Measurements from ENCODE around the gene CEP131.

CEP131 gene

DNA sequence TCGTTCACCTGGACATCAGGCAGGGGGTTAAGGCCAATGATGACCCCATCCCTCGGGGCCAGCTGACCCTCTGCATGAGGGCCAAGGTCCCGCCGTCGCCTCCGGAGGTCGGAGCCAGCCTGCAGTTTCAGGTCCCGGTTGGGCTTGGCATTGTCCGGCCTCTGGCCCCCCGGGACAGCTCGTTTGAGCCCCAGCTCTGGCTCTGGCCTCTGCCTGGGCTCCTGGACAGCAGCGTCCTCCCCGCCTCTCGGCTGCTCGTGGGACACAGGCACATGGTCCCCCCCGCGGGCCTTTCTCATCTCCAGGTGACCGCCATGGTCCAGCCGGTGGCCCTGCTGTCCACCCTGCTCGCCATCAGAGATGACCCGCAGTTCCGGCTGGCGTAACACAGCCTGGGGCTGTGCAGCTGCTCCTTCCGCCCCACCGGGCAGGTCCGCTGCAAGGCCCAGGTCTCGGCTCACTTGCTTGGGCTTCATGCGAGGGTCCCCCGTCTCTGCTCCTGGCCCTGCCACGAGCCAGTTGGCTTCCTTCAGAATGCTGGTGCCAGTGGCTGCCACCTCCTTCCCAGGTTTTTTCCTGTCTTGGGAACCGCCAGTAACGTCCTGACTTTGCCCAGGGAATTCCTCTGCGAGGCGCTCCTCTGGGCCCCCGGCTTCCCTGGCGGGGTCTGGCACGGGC, 23.0 kb upstream of the CEP131 start:
- peaks cover 10% of the 10 kb centered on the region for H3K36me3 Mint-ChIP-seq (ENCODE audit: low read depth)
- no peaks in the 10 kb centered on the region for H3K27me3 Mint-ChIP-seq
- H3K4me1 Mint-ChIP-seq (ENCODE audit: low read depth) = peaks cover 18% of the 10 kb centered on the region
- H3K9me3 Mint-ChIP-seq = no peaks in the 10 kb centered on the region
- H3K27ac Mint-ChIP-seq = no peak overlapping the region
- H3K4me3 Mint-ChIP-seq = no peak overlapping the region

DNA sequence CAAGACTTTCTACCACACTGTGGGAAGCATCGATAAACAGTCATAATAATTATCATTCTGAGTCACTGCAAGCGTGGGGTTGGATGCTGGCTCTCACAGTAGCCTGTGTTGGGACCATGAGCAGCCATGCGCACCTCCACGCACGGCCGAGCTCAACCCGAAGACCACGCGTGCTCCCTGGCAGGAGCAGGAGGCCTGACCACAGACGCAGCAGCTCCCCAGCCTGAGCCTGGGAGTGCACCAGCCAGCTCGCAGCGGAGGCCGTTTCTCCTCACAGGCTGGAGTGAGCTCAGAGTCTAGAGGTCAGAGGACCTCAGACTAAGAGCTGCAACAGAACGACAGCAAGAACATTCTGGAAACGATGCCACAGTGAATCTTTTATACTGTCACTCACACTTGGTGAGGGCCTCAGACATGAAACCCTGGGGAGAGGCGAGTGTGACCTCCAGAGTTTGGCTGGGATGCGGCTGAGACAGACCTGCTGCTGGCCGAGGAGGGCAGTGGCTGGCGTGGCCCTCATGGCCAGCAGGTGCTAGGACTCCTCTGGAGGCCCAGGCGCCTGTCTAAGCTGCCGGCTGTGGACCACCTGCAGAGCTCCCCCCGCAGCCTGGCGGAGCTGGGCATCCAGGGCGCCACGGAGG, 22.4 kb upstream of the CEP131 start:
- Mint-ChIP-seq H3K4me1 (ENCODE audit: low read depth) (peaks cover 22% of the 10 kb centered on the region), H3K36me3 (ENCODE audit: low read depth) (peaks cover 12% of the 10 kb centered on the region), H3K9me3 (no peaks in the 10 kb centered on the region), H3K4me3 (no peak overlapping the region), H3K27ac (no peak overlapping the region), H3K27me3 (no peaks in the 10 kb centered on the region)

DNA sequence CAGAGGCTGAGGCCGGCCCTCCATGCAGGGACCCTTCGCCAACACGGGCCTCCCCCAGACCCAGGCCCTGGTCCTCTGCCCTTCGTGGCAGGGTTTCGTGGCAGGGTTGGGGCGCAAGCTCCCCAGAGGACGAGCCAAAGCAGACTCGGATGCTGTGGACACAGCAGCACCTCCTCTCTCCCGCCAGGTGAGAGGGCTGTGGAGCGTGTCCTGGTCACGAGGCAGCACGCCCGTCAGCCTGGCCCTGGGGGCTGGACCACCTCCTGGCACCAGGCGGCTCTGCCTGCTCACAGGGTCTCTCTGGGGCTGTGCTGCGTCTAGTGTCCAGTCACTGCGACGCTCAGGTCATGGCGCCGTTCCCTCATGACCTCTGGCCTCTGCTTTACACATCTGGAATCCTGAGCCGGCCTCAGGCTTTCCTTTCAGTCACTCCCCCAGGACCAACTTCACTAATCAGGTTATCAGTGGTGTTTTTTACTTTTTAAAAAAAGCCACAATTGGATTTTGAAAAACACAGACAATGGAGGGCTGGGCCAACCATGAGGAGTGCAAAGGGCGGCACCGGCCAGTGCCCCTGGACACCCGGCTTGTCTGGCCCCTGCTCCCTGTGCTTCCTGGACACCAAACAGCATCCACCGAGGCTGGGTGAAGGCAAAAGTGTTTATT, 21.7 kb upstream of the CEP131 start:
- H3K27me3 Mint-ChIP-seq = no peaks in the 10 kb centered on the region
- H3K36me3 Mint-ChIP-seq (ENCODE audit: low read depth) = peaks cover 15% of the 10 kb centered on the region
- peaks cover 25% of the 10 kb centered on the region for H3K4me1 Mint-ChIP-seq (ENCODE audit: low read depth)
- no peaks in the 10 kb centered on the region for H3K9me3 Mint-ChIP-seq
- no peak overlapping the region for H3K4me3 Mint-ChIP-seq
- no peak overlapping the region for H3K27ac Mint-ChIP-seq

DNA sequence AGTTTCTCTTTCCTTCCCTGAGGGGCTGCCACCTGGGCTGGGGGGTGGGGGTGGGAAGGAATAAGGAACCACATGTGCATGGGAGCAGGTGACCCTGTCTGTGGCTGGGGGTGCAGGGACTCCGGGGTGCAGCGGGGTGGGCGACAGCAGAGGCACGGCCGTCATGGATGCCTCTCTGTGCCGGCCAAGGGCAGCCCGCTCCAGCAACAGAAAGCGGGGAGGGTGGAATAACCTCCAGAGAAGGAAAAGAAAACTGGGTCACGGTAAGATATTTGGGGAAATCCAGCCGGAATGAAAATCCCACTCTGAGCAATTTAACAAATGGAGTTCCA, 20.5 kb upstream of the CEP131 start:
- Mint-ChIP-seq H3K27ac (no peak overlapping the region), H3K9me3 (no peaks in the 10 kb centered on the region), H3K4me3 (no peak overlapping the region), H3K27me3 (no peaks in the 10 kb centered on the region), H3K4me1 (ENCODE audit: low read depth) (peaks cover 25% of the 10 kb centered on the region), H3K36me3 (ENCODE audit: low read depth) (peaks cover 15% of the 10 kb centered on the region)

DNA sequence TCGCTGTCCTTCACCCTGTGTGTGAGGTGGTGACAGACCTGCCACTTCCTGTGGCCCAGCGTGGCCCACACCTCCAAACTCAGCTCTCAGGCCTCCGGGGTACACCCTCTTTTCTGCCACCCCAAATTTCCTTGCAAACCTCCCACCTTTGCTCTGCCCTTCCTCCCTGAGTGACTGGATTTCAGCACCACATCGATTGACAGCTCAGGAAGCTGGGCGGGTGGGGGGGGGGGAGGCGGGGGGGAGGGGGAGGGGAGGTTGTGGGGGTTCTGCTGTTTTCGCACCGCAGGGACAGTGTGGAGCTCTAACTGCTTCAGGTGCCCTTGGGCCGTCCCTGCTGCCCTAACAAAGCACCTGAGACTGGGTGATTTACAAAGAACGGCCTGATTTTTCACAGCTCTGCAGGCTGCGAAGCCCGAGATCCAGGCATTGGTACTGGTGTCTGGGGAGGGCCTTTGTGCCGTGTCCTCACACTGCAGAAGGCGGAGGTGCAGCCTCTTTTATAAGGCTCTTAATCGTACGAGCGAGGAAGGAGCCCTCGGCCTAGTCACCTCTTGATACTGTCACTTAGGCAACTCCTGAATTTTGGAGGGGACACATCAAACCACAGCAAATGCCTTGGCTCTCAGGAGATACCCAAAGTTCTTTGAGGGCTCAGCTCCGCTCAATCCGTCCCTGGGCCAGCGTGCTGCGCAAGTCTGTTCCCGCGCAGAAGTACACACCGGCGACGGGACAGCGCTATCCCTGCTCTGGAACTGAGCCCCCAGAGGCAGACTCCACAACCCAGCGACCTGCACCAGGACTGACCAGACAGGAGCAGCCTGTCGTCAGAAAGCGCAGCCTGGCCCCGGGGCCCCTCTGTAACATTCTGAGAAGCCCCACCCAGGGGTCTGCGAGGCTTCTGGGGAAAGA, 19.9 kb upstream of the CEP131 start:
- peak overlapping the region; percentile 77 for H3K27ac Mint-ChIP-seq
- peaks cover 30% of the 10 kb centered on the region for H3K4me1 Mint-ChIP-seq (ENCODE audit: low read depth)
- H3K4me3 Mint-ChIP-seq = no peak overlapping the region
- peaks cover 15% of the 10 kb centered on the region for H3K36me3 Mint-ChIP-seq (ENCODE audit: low read depth)
- H3K27me3 Mint-ChIP-seq = no peaks in the 10 kb centered on the region
- no peaks in the 10 kb centered on the region for H3K9me3 Mint-ChIP-seq

DNA sequence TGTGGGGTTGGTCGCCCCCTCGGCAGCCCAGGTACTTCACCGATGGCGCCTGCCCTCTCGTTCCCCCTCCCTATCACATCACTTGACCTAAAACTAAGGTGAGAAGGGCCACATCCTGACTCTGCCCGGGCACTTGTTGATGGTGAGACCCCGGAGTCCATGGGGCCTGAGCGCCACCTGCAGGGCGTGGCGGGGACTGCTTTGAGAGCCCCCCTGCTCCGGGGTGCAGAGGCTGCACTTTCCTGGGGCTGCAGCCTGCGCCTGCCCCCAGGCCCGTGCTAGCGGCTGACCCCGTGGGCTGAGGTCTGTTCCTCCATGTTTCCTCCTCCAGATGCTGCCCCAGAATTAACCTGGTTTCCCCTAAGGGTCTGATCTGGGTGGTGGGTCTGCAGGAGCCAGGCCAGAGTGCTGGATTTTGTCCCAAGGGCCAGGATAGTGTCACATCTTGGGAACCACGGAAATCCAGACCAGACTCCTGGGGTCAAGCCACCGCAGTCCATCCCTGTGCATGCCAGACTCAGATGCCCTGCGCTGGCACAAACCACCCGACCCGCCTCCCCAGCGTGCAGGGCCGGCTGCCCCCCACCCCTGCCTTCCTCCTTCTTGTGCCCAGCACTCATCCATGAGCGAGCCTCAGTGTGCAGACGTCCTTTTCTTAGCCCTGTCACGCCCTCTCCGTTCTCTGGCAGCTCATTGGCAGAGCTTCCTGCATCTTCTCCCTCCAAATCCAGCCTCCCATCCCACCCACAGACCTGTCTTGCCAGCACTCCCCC, 19.1 kb upstream of the CEP131 start:
- H3K27ac Mint-ChIP-seq = peak overlapping the region; percentile 77
- H3K4me3 Mint-ChIP-seq = no peak overlapping the region
- peaks cover 37% of the 10 kb centered on the region for H3K4me1 Mint-ChIP-seq (ENCODE audit: low read depth)
- peaks cover 15% of the 10 kb centered on the region for H3K36me3 Mint-ChIP-seq (ENCODE audit: low read depth)
- no peaks in the 10 kb centered on the region for H3K27me3 Mint-ChIP-seq
- no peaks in the 10 kb centered on the region for H3K9me3 Mint-ChIP-seq

DNA sequence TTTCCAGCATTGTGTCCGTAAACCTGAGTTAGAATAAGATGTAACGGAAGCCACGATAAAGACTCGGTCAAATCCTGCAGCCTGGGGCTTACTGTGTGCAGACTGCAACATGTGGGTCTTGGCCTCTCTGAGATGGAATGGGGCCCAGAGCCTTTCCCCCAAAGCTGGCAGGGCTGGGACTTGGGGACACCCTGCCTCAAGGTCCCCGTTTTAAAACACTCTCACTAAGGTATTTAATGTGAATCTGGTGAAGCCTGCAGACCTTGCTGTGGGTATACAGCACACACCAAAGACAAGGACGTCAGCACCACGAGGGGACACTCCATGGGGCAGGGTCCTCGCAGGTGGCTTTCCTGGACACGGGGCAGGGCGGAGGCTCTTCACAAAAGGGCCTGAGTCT, 18.4 kb upstream of the CEP131 start:
- H3K36me3 Mint-ChIP-seq (ENCODE audit: low read depth) = peaks cover 15% of the 10 kb centered on the region
- H3K9me3 Mint-ChIP-seq = no peaks in the 10 kb centered on the region
- peak overlapping the region; percentile 72 for H3K27ac Mint-ChIP-seq
- peaks cover 37% of the 10 kb centered on the region for H3K4me1 Mint-ChIP-seq (ENCODE audit: low read depth)
- no peaks in the 10 kb centered on the region for H3K27me3 Mint-ChIP-seq
- peak overlapping the region; percentile 93 for H3K4me3 Mint-ChIP-seq

DNA sequence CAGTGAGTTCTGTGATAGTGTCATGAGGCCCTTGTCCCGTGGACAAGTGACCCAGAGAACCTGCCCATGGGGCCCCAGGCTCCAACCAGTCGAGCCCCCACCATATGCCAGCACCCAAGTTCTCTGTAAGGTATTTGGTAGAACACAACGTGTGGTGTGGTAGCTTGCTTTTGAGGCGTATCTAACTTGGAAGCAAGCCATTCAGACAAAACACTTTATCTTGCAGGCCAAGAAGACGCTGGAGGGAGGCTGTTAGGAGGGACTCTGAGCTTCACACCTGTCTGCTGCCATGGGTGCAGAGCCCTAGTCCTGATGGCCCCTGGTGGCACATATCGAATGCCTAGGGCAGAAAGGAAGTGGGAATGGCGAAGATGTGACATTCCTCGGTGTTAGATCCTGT, 18.0 kb upstream of the CEP131 start:
- H3K36me3 Mint-ChIP-seq (ENCODE audit: low read depth) = peaks cover 15% of the 10 kb centered on the region
- no peaks in the 10 kb centered on the region for H3K9me3 Mint-ChIP-seq
- H3K27me3 Mint-ChIP-seq = no peaks in the 10 kb centered on the region
- H3K27ac Mint-ChIP-seq = peak overlapping the region; percentile 72
- peaks cover 37% of the 10 kb centered on the region for H3K4me1 Mint-ChIP-seq (ENCODE audit: low read depth)
- H3K4me3 Mint-ChIP-seq = peak overlapping the region; percentile 93

DNA sequence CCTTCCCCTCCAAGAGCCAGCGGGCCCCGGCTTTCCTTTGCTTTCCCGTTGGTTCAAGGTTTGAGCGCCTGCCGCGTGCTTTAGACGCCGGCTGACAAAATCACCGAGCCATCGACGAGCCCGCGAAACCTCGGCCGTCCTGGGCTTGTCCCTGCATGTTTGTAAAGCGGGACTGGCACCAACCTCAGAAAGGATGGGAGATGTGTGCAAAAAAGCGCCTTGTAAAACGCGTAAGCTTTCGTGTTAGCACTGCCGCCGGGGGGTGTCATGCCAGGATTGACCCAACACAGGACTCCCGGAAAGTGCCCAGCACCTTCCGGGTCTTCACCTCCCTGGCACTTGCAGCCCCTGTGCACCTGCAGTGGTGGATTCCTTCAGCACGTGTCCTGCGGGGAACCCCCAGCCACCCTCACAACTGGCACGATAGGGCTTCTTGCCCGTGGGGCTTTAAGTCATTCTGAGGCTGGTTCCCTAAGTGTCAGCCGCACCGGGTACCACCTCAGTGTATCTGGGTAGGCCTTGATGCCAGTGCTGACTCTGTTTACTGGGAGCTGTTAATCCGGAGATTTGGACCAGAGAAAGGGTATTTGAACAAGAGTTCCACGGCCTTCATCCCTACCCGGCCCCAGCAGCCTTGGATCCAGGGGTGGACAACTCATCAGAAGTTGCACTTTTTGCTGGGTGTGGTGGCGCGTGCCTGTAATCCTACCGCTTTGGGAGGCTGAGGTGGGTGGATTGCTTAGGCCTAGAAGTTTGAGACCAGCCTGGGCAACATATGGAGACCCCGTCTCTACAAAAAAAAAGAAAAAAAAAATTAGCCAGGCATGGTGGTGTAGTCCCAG, 17.2 kb upstream of the CEP131 start:
- Mint-ChIP-seq H3K9me3 (no peaks in the 10 kb centered on the region), H3K4me3 (peak overlapping the region; percentile 93), H3K36me3 (ENCODE audit: low read depth) (peaks cover 17% of the 10 kb centered on the region), H3K27ac (peak overlapping the region; percentile 94), H3K27me3 (no peaks in the 10 kb centered on the region), H3K4me1 (ENCODE audit: low read depth) (peaks cover 37% of the 10 kb centered on the region)

DNA sequence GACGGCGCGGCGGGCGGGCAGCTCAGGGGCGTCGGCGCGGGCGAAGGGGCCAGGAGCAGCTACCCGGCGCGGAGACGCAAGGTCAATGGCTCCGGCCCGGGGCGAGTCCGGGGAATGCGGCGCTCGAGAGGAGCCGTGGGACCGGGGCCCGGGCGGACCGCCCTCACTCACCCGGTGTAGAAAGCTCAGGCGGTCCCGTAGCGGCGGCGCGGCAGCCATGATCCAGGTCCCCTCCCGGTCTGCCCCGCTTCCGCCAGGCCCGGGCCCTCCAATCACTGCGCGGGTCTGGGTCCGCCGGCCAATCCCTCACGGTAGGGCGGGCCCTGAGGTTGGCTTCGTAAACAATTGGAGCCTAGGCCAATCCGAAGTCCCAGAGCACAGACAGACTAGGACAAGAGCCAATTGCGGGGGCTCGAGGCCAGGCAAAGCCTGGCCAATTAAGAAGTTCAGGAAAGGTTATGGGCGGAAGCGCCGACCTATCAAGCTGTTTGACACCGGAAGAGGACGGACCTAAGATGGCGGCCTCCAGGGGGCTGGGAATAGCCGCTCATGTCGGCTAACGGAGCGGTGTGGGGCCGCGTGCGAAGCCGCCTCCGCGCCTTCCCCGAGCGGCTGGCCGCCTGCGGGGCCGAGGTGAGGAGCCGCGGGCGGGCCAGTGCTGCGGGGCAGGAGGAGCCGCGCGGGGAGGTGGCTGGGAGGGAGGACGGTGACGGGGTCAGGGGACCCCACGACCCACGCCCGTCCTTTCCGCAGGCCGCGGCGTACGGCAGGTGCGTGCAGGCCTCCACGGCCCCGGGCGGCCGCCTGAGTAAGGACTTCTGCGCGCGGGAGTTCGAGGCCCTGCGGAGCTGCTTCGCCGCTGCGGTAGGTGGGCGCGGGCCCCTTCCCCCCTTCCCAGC, 16.3 kb upstream of the CEP131 start, which contains the start of the genes NDUFAF8 and TEPSIN:
NDUFAF8 (plus strand) TSS at position 504 of the 899 bp plus-strand sequence; CDS start at position 550, 46 bp downstream.
TEPSIN (minus strand) TSS at position 241 of the 899 bp plus-strand sequence; CDS start at position 219, 22 bp downstream.
- Mint-ChIP-seq H3K9me3 (no peaks in the 10 kb centered on the region), H3K27ac (peak within 1 kb of the TSS; percentile 94), H3K4me3 (peak within 1 kb of the TSS; percentile 93), H3K36me3 (ENCODE audit: low read depth) (peaks cover 21% of the 10 kb centered on the region), H3K4me1 (ENCODE audit: low read depth) (peaks cover 38% of the 10 kb centered on the region), H3K27me3 (no peaks in the 10 kb centered on the region)

DNA sequence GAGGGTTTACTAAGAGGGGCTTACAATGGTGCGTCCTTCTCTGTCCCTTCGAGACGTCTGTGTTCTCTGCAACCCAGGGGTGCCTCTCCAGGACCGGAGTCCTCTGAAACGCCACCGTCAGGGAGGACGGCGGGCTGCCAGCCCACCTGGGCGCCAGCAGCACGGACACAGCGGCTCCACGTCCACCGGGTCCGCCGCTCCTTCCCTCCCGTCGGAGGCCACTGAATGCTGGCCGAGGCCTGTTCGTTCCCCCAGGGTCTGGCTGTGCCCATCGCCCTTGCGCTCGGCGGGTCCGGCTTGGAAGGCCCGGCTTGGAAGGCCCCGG, 15.7 kb upstream of the CEP131 start:
- Mint-ChIP-seq H3K27ac (no peak overlapping the region), H3K27me3 (no peaks in the 10 kb centered on the region), H3K36me3 (ENCODE audit: low read depth) (peaks cover 21% of the 10 kb centered on the region), H3K4me1 (ENCODE audit: low read depth) (peaks cover 38% of the 10 kb centered on the region), H3K4me3 (peak overlapping the region; percentile 84), H3K9me3 (no peaks in the 10 kb centered on the region)

DNA sequence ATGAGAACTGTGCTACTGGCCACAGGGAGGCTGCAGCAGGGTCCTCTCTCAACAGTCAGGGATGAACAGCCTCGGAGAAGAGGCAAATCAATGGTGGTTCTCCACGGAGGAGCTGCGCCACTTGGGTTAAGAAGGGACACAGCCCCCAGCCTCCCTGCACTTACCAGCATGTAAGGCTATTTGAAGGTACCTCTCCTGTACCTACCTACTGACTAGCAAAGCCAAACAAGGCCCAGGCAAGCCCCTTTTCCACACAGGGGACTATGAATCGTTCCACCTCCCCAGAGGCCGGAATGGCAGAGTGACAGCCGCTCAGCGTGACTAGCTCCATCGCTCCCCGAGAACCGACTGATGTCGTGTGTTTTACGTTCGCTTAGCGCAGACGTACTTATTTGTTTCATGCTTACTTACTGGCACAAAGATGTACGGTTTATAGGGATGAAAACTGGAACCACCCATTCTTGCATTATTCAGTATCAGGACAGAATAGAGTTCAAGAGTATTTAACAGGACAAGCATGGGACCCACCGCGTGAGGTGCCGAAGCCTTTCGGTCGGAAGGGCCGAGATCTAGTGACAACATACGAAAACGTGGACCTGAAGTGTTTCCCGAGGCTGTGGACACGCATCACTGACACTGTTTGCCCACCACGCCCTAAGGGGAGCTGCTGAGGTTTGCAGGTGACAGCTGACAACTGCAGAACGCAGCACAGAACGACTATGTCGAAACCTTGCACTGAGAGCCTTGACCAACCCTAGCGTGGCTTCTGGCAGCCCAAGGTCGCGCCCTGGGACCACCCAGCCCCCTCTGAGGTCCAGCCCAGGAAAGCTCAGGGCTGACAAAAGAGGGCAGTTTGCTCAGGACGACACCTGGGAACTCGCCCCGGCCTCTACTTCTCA, 15.1 kb upstream of the CEP131 start:
- no peaks in the 10 kb centered on the region for H3K27me3 Mint-ChIP-seq
- peaks cover 38% of the 10 kb centered on the region for H3K4me1 Mint-ChIP-seq (ENCODE audit: low read depth)
- no peaks in the 10 kb centered on the region for H3K9me3 Mint-ChIP-seq
- H3K36me3 Mint-ChIP-seq (ENCODE audit: low read depth) = peaks cover 21% of the 10 kb centered on the region
- peak overlapping the region; percentile 16 for H3K27ac Mint-ChIP-seq
- H3K4me3 Mint-ChIP-seq = peak overlapping the region; percentile 84

All from stimulated activated naive CD8-positive, alpha-beta T cell treated with anti-CD3 and anti-CD28 coated beads, Interleukin-15, Interleukin-2, amounts not matched to agents 100 ng/mL and 50 ng/mL, for 24 hours (primary cell).